Activated CD8-positive, alpha-beta memory T cell treated with anti-CD3 and anti-CD28 coated beads for 36 hours (primary cell): Measurements from ENCODE around the gene GPR157. TPM values are rescaled to one million over a fixed set of nuclear protein-coding genes. Genes with fewer than 3 reads are reported as not detected.
"Not testable (repeated sequence)": the region's sequence is repeated elsewhere in the genome, so short reads cannot be mapped to it uniquely, and the experiment has no call there.

Source experiments
- CTCF ChIA-PET: fragments of 350-600 bp; sonication (Branson Sonifier 250); formaldehyde crosslinking; loops from one replicate; lab custom pipeline; 2021; ENCODE audit warnings: antibody characterized with exemption; lab: Charles Lee
- POLR2A ChIA-PET: fragments of 350-600 bp; sonication (Branson Sonifier 250); formaldehyde crosslinking; loops from one replicate; lab custom pipeline; 2021; ENCODE audit warnings: antibody characterized with exemption; lab: Charles Lee
- total RNA-seq, 2 experiments: library from RNA; stranded (reverse); gene quantifications; one replicate each; pipeline ENCODE4 v1.2.3, GENCODE V29; 2021

GPR157 gene, protein sequence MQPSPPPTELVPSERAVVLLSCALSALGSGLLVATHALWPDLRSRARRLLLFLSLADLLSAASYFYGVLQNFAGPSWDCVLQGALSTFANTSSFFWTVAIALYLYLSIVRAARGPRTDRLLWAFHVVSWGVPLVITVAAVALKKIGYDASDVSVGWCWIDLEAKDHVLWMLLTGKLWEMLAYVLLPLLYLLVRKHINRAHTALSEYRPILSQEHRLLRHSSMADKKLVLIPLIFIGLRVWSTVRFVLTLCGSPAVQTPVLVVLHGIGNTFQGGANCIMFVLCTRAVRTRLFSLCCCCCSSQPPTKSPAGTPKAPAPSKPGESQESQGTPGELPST
- 1 to 10 TPM; 1.9 to 3.2 TPM for total RNA-seq

DNA sequence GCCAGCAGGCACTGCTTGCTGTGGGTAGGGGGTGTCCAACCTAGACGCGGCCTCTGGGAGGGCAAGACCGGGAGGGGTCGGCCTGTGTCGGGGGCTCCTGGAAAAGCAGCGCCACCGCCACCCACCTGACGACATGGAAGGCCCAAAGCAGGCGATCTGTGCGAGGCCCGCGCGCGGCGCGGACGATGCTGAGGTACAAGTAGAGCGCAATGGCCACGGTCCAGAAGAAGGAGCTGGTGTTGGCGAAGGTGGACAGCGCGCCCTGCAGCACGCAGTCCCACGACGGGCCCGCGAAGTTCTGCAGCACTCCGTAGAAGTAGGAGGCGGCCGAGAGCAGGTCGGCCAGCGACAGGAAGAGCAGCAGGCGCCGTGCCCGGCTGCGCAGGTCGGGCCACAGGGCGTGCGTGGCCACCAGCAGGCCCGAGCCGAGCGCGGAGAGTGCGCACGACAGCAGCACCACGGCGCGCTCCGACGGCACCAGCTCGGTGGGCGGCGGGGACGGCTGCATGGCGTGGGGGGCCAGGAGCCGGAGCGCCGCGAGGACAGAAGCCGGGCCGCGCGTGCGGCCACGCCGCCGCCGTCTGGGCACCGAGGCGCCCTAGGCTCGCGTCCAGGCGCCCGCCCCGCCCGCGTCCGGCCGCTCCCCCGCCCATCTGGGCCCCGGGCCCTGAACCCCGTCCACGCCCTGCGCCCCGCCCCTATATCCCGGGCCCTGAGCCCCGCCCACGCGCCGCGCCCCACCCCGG is at the start of gene GPR157:
GPR157 (minus strand) TSS at position 583 of the 746 bp plus-strand sequence; CDS start at position 508, 75 bp downstream.
- ChIA-PET POLR2A (no interaction called here), CTCF (interaction anchor here (0.6 to 1.8 kb wide), 4 partner anchors 12 to 52 kb away, joined by 3 to 7 read pairs (median 4); no protein-coding TSS in a partner anchor)

- POLR2A ChIA-PET = no interaction called here
- CTCF ChIA-PET = no interaction called here
Measured at GRCh38 chr1:9174762-9175161, 45.9 kb upstream of the GPR157 start.

DNA sequence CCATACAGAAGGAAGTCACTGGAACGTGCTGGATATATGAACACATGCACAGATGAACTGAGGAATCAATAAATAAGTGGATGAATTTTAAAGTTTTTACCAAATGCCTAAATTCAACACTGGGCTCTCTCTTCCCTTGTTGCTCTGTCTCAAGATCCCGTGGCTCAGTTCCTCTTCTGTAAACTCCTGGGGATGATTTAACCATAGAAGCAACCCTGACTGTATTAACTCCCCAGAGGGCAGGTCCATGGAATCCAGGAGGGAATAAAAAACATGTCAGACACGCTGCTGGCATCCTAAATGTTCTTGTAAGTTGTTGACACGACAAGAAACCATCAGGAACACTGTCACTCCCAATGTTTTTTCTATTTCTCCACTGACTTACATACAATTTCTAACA is 45.3 kb upstream of the GPR157 start:
- ChIA-PET CTCF (no interaction called here), POLR2A (no interaction called here)

- POLR2A ChIA-PET = interaction anchor here (0.6 kb wide), 1 partner anchor 80 kb away, joined by 3 read pairs; no protein-coding TSS in a partner anchor
- CTCF ChIA-PET = interaction anchor here (1.1 kb wide), 1 partner anchor 326 kb away, joined by 3 read pairs; no protein-coding TSS in a partner anchor
Measured at GRCh38 chr1:9169601-9170137, 40.8 kb upstream of the GPR157 start.

DNA sequence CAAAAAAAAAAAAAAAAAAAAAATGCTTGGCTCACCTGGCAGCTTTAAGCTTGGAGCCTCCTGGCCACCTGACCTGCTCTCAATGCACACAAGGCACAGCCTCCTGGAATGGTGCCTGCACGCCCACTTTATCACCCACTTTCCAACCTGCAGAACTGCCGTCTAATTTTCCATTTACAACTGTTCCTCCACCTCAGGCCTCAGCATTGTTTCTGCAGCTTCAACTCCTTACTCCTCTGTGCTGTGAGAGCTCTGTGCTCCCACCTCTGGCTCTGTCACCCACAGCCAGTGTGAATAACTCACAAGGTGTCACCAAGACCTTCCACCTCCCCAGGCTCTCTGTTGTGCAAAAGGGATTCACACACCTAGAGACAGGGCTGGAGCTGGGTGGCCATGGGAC is 38.7 kb upstream of the GPR157 start:
- ChIA-PET POLR2A (no interaction called here), CTCF (no interaction called here)

DNA sequence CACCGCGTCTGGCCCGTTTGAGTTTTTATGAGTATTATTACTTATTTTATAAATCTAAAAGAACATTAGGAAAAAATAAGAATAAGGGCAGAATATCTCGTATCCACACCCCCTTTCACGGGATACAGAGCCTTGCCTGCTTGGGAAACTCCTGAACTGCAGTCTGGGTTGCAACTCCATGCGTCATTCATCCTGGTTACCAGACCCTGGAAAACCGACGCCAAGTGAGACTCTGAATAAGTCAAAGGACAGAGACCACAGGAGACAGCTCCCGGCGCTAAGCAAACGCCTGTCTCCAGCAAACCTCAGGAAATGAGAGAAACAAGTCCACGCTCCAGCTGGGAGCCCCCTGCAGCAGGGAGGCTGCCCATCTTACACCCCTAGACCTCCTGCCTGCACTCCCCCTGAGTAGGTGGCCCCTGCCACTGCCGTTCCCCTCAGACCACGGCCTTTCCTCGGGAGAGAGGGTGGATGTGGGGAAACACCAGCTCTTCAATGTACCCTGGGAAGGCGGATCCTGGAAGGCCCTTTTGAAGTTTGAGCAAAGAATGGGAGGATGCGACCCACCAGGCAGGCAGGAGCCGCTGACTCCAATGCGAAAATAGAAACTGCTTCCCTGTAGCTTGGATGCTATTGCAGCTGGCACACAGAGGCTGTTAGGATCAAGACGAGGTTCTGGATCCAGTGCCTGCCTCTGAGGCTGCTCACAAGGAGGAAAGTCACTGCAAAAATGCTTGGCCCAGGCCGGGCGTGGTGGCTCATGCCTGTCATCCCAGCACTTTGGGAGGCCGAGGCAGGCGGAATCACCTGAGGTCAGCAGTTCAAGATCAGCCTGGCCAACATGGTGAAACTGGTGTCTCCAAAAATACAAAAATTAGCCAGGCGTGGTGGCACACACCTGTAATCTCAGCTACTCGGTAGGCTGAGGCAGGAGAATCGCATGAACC is 37.7 kb upstream of the GPR157 start:
- ChIA-PET POLR2A (no interaction called here), CTCF (interaction anchor here (1.1 kb wide), 1 partner anchor 351 kb away, joined by 4 read pairs; no protein-coding TSS in a partner anchor)

DNA sequence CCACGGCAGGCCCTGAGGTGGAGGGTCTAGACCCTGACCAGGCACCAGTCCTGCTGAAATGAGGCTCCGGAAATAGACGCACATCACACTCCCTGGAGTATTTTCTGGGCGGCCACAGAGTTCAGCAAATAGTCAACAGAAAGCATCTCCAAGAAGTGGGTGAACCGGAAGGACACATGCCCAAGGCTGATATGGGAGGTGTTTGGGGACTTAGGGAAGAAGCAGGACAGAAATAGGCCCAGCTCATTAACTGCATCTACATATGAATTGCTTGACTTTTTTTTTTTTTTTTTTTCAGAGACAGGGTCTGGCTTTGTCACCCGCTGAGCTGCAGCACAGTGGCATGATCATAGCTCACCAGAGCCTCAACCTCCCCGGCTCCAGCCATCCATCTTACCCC is 36.5 kb upstream of the GPR157 start:
- POLR2A ChIA-PET = no interaction called here
- CTCF ChIA-PET = interaction anchor here (0.9 to 1.1 kb wide), 2 partner anchors 23 to 352 kb away, joined by 3 to 4 read pairs; no protein-coding TSS in a partner anchor

GRCh38 chr1:9164919-9165318 is 36.0 kb upstream of the GPR157 start:
- ChIA-PET POLR2A (no interaction called here), CTCF (interaction anchor here (0.9 kb wide), 1 partner anchor 23 kb away, joined by 3 read pairs; no protein-coding TSS in a partner anchor)

DNA sequence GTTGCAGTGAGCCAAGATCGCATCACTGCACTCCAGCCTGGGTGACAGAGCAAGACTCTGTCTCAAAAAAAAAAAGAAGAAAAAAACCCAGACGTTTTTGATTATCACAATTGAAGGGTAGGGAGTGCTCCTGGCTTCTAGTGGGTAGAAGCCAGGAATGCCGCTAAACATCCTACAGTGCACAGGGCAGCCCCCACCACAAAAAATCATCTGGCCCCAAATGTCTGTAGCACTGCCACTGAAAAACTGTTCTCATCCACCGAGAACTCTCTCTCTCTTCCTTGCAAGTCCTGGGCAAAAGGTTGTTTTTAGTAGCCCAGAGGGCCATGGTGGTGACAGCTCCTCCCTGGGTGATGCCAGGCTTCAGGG is 35.6 kb upstream of the GPR157 start:
- CTCF ChIA-PET = no interaction called here
- POLR2A ChIA-PET = no interaction called here

DNA sequence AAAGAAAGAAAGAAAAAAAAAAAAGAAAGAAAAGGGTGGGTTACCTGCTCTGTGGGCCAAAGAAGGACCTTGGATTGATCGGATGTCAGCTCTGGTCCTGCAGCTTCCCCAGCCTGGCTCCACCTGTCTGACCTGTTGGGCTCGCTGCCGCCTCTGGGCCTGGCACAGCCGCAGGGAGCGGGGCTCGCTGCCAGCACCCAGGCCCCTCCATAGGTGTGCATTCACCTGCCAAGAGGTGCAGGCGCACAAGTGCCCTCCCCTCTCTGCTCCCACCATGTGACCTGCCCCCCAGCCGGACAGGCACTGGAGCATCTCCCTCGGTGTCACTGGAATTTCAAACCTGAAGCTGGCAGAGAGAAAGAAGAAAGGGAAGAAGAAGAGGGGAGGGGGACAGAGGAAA is 33.1 kb upstream of the GPR157 start:
- POLR2A ChIA-PET = no interaction called here

DNA sequence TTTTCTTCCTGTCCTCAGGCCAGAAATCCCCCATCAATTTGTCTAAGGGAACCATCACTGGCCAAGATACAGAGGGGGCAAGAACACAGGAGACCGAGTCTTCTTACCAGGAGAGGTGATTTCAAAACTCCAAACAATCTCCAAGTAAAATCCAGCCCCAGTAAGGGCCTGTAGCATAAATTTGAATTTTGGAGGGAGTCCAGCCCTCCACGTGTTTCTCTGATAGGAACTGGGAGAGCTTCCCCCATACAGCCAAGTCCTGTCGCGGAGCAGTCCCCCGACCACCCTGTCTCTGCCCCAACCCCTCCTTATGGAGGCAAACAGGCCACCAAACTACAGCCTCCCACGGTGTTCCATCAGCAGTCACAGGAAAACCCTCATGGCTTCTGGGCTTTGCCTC is 32.4 kb upstream of the GPR157 start:
- CTCF ChIA-PET = no interaction called here

More for the DNA sequence above, 33.1 kb upstream of the GPR157 start:
- CTCF ChIA-PET = interaction anchor here (1.5 kb wide), 1 partner anchor 20 kb away, joined by 4 read pairs; no protein-coding TSS in a partner anchor

DNA sequence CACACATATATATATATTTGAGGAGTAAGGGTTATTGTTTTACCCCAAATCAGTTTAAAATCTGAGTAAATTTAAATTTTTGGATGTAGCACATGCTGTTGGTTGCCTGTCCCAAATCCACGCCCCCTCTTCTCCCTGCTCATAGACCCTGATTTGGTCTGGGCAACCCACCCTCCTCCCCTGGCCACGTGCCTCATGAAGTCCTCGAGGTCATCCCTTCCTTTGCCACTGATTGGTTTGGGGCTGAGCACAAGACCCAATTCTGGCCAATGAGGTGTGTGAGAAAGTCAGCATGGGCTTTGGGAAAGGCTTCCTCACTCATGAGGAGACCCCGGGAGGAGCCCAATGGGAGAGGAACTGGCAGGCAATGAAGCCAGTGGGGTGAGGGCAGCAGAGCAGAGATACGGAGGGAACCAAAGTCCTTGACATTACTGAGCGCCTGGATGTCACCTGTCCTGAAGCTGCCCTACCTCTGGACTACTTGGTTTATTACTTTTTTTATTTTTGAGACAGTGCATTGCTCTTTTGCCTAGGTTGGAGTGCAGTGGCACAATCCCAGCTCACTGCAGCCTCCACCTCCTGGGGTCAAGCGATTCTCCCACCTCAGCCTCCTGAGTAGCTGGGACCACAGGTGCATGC is 31.3 kb upstream of the GPR157 start:
- ChIA-PET CTCF (no interaction called here), POLR2A (no interaction called here)

More for the DNA sequence above, 32.4 kb upstream of the GPR157 start:
- POLR2A ChIA-PET = no interaction called here

DNA sequence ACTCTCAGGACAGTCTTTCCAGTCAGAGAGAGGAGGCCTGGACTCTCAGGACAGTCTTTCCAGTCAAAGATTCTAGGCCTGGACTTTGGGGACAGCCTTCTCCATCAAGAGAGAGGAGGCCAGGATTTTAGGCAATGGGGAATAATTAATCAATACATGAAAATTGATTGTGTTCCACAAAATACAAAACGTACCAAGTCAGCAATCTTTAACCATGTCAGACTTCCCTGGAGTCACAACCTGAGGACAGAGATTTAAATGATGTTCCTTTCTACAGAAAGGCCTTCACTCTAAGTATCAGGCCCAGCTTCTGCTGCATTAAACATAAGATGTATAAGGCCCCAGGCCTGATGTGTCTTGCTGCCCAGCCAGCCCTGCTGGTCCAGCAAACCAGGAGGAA is 27.0 kb upstream of the GPR157 start:
- CTCF ChIA-PET = no interaction called here
- POLR2A ChIA-PET = no interaction called here

DNA sequence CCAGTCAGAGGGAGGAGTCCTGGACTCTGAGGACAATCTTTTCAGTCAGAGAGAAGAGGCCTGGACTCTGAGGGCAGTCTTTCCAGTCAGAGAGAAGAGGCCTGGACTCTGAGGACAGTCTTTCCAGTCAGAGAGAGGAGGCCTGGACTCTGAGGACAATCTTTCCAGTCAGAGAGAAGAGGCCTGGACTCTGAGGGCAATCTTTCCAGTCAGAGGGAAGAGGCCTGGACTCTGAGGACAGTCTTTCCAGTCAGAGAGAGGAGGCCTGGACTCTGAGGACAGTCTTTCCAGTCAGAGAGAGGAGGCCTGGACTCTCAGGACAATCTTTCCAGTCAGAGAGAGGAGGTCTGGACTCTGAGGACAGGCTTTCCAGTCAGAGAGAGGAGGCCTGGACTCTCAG is 26.5 kb upstream of the GPR157 start:
- POLR2A ChIA-PET, CTCF ChIA-PET: not testable (repeated sequence)

DNA sequence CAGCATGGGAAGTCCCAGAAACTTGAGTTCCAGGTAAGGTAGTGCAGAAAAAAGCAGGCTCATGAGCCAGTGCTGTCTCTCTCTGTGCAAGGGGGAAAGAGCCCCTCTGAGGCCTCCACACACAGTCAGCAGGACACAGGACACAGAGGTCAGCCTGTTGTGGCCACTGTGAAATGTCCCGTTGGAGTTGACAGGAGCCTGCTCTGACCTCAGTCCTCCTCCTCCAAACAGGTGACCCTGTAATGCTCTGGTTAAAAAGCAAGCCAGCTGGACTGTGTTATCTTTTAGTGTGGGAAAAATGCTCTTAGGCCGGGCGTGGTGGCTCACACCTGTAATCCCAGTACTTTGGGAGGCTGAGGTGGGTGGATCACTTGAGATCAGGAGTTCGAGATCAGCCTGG is 24.2 kb upstream of the GPR157 start:
- POLR2A ChIA-PET = no interaction called here

DNA sequence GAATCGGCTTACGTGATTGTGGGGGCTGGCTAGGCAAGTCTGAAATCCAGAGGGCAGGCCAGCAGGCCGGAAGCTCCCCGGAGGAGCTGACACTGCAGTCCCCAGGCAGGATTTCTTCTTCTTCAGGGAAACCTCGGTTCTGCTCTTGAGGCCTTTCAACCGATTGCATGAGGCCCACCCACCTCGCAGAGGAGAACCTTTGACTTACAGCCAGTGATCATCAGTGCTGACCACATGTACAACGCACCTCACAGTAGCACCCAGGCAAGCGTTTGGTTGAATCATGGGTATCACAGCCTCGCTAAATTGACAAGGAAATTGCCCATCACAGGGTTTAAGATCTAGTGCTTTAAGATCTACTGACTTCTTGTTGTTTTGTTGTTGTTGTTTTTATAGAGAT is 23.6 kb upstream of the GPR157 start:
- POLR2A ChIA-PET = no interaction called here
- CTCF ChIA-PET = no interaction called here

More for the DNA sequence above, 24.2 kb upstream of the GPR157 start:
- CTCF ChIA-PET = interaction anchor here (0.7 kb wide), 1 partner anchor 68 kb away, joined by 3 read pairs; no protein-coding TSS in a partner anchor

DNA sequence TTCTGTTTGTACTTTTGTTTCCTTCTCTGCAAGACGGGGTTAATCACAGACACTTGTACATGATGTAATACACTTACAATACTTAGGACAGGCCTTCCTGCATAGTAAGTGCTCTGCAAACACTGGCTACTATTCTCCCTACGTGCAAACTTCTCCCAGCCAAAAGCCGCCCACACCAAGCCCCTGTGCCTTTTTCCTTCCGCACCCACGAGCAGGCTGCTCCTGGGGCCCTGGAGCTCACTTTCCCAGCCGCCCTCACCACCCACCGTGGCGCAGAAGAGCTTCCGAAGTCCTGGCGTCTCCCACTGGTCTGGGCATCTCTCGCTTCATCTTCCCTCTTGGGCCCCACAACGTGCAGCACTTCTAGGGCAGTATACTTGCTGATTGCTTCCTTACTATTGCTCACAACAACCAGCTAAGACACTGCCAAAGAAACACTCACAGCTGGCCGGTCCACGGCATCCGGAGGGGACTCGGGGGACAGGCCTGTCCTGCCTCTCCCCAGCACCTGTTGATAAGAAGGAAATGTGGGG is 22.5 kb upstream of the GPR157 start:
- POLR2A ChIA-PET = no interaction called here

More for the DNA sequence above, 22.5 kb upstream of the GPR157 start:
- CTCF ChIA-PET = interaction anchor here (1.0 kb wide), 1 partner anchor 10 kb away, joined by 3 read pairs; no protein-coding TSS in a partner anchor
